CD4-positive, alpha-beta T cell treated with Interleukin-15 for 1 hour (primary cell): ENCODE measurements around the gene CCL17.
"Not testable (repeated sequence)": the region's sequence is repeated elsewhere in the genome, so short reads cannot be mapped to it uniquely, and the experiment has no call there.

Experiments used
- DNase-seq: peaks from one replicate; pipeline ENCODE4 v3.0.0-alpha.2; 2020

Gene CCL17

GRCh38 chr16:57435838-57436237, 31.3 kb downstream of the CCL17 start:
- no peak for DNase-seq

GRCh38 chr16:57439947-57440346, 35.4 kb downstream of the CCL17 start:
- DNase-seq, result not testable (repeated sequence)

- not testable (repeated sequence) for DNase-seq
These were observed 36.0 kb downstream of the CCL17 start for GRCh38 chr16:57440551-57440950.

GRCh38 chr16:57444711-57445110, 40.1 kb downstream of the CCL17 start:
- no peak for DNase-seq

- DNase-seq, result no peak
These were observed 40.9 kb downstream of the CCL17 start for GRCh38 chr16:57445510-57445909.

GRCh38 chr16:57446531-57447185, 42.1 kb downstream of the CCL17 start:
- DNase-seq, result peak; percentile 31

- DNase-seq, result peak; percentile 94
These were observed 42.8 kb downstream of the CCL17 start, which contains the start of the genes CIAPIN1 and COQ9 for GRCh38 chr16:57447186-57447962. CIAPIN1 (minus strand) TSS chr16:57447385; CDS start chr16:57440928, 6,457 bp downstream. COQ9 (plus strand) TSS chr16:57447479; CDS start chr16:57447506, 27 bp downstream.

- DNase-seq, result no peak
These were observed 47.5 kb downstream of the CCL17 start for GRCh38 chr16:57452021-57452420.

GRCh38 chr16:57462209-57462977, 57.8 kb downstream of the CCL17 start, which contains the start of gene POLR2C:
POLR2C (plus strand) TSS chr16:57462679; CDS start chr16:57462725, 46 bp downstream.
- peak; percentile 89 for DNase-seq

- DNase-seq, result no peak
These were observed 58.4 kb downstream of the CCL17 start for GRCh38 chr16:57462978-57463362.

GRCh38 chr16:57464523-57464922, 60.0 kb downstream of the CCL17 start:
- DNase-seq, result no peak
